HG03045 (cell line): ENCODE measurements around the gene FITM2.
"Not testable (repeated sequence)": the region's sequence is repeated elsewhere in the genome, so short reads cannot be mapped to it uniquely, and the experiment has no call there.

Experiments
- ATAC-seq: cut with Tn5 transposase; IDR thresholded peaks from one replicate; pipeline ENCODE4 v1.9.1; 2021; ENCODE audit warnings: mild to moderate bottlenecking, moderate library complexity; ENCODE audit not compliant: unreplicated experiment

The FITM2 gene

DNA sequence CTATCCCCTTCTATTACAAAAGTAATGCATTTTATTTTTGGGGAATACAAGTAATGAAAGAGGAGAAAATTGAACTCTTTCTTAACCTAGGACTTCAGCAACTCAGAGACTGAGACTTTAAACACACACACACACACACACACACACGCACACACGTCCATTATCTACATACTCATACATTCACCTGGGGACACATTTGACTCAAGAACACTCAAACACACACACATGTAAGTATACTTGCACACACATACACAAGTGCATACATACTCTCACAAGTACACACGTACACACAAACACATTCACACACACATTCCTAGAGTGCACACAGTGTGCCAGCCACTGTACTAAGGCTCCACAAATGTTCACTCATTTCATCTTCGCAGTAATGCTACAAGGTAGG, 23.7 kb upstream of the FITM2 start:
- ATAC-seq, result no peak

- no peak for ATAC-seq
Measured at GRCh38 chr20:44334306-44334705, 23.3 kb upstream of the FITM2 start.

GRCh38 chr20:44331201-44331600, 20.2 kb upstream of the FITM2 start:
- no peak for ATAC-seq

- no peak for ATAC-seq
Measured at GRCh38 chr20:44328428-44328827, 17.4 kb upstream of the FITM2 start.

DNA sequence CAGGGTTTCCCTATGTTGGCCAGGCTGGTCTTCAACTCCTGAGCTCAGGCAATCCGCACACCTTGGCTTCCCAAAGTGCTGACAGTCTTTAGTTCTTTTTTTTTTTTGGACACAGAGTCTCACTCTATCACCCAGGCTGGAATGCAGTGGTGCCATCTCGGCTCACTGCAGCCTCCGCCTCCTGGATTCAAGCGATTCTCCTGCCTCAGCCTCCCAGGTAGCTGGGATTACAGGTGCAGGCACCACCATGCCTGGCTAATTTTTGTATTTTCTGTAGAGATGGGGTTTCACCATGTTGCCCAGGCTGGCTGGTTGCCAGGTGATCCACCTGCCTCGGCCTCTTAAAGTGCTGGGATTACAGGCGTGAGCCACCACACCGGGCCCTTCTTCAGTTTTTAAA, 16.7 kb upstream of the FITM2 start:
- not testable (repeated sequence) for ATAC-seq

DNA sequence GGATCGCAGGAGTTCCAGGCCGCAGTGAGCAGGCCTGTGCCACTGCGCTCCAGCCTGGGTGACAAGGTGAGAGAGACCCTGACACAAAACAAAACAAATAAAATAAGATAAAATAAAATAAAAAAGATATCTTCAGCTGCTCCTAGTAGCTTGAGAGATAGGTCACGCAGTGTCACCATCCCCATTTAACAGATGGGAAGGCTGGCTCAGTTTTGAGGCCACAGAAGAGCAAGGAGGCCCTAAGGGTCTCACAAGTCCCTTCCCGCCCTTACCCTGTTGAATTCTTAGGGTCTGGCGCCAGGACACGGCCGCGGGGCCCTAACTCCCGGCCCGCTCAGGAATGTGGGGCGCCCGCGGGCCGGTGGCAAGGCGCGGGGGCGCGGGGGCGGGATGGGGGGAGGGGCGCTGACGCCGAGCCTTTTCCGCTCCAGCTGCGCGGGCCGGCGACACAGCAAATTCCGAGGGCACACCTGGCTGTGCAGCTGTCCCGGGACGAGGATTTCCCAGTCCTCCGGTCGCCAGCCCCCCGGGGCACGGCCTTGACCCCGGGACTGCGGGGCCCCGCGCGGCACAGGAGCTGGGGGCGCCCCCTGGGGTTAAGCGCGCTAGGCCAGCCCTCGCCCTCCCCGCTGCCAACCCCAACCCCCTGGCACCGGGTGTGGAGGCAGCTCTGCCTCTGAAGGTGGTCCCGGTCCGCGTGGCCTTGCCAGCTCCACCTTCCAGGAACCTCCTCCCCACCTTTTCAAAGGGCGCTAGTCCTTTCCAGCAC, 15.6 kb upstream of the FITM2 start:
- ATAC-seq, result no peak

- no peak for ATAC-seq
Measured at GRCh38 chr20:44324343-44324742, 13.3 kb upstream of the FITM2 start.

- ATAC-seq, result no peak
Measured at GRCh38 chr20:44319839-44320422, 8.9 kb upstream of the FITM2 start.

DNA sequence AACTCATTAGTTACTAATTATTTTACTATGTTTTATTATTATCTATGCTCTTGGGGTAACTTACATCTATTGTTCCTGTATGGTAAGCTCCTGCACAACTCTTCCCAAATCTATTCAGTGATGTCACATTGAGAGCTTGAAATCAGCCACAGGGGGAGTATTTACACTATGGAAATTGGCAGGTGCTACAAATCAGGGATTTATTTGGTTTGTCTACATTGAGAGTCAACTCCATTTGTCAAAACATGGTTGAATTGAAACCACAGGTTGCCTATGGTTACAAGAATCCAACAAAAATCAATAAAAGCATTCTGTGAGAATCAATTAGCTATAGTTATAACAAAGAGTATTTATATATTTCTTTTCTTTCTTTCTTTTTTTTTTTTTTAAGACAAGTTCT, 3.9 kb upstream of the FITM2 start:
- no peak for ATAC-seq

DNA sequence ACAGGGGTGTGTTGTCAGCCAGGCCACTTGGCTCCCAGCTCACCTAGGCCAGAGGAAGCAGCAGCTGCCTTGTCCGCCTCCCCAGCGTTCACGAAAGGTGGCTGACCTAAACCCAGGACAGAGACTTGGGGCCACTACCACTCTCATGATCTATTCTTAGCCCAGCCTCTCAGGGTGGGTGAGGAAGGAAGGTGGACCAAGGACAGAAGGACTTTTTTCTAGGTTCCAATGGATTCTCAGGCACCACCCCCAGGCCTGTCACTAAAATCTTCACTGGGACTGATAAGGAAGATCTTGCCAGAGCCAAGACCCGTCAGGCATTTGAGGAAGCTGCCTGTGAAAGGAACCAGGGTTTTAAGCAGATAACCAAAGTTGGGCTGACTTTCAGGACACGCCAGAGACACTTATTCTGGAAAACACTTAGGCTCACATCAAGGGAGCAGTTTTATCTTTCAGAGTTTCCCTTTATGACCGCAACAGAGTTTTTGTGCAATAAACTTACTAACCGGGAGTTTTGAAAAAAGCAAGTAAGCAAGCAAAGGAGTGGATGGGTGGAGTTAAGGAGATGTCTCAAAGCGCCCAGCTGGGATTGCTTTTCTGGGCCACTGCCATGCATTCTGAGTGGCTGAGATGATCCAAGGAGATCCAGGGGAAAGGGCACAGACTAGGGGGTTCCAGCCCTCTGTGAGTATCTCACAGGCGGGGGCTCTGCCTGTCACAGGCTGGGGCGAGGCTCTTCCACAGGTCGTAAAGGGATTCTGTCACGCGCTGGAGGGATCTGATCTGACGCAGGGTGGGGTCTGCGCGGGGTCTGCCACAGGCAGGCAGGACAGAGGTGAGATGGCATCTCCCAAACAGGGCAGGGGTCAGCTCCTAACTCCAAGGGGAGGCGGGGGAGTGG, 989 bp downstream of the FITM2 start:
- ATAC-seq, result peak; percentile 4

DNA sequence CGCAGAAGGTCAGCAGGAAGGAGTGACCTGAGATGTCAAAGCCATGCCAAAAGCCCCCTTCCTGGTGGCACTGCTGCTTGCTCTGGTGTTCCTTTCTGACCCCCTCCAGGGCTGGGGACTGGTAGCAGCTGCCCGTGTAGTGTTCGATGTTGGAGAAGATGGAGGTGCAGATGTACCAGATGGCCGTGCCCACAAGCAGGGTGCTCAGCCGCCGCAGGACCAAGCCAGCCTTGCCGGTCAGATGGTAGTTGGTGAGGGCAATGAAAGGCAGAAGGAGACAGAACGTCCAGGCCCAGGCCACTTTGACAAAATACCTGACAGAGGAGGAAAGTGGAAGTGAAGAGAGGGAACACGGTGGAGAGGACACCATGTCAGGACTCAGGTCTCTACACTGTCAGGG, 4.1 kb downstream of the FITM2 start:
- no peak for ATAC-seq

DNA sequence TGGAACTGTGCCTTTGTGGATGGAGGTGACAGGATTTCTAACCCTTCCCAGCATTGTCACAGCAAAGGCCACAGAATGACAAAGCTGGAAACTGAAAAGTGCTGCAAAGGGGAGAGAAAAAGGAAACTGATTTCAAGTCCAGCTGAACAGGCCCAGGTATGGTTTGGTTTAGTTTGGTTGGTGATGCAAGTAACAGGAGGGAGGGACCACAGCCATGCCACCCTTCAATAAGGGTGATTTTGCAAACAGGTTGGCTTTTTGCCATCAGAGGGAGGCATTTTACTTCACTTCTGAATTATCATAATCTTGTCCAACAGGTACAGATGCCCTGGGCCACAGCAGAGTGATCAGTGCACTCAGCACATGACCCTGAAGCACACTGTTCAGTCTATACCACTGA, 6.6 kb downstream of the FITM2 start:
- no peak for ATAC-seq

DNA sequence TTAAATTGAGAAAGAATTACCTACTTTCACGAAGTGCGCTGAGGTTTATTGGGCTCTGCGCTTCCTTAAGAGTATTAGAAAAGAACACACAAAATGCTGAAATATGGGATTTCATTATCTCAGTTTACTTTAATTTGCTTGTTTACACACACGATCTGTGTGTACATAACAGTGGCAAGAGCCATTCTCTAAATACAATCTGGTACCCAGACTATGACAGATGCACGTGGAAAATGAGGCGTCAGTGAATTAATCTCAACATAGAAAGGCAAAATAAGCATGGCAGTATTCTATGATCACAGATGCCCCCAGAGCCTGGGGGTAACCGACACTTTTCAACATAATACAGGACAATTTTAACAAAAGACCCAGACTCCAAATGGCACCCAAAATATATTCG, 8.3 kb downstream of the FITM2 start:
- ATAC-seq, result no peak

- no peak for ATAC-seq
Measured at GRCh38 chr20:44302026-44302669, 8.9 kb downstream of the FITM2 start.

GRCh38 chr20:44301285-44301684, 9.7 kb downstream of the FITM2 start:
- no peak for ATAC-seq

GRCh38 chr20:44299011-44299535, 11.9 kb downstream of the FITM2 start:
- not testable (repeated sequence) for ATAC-seq

DNA sequence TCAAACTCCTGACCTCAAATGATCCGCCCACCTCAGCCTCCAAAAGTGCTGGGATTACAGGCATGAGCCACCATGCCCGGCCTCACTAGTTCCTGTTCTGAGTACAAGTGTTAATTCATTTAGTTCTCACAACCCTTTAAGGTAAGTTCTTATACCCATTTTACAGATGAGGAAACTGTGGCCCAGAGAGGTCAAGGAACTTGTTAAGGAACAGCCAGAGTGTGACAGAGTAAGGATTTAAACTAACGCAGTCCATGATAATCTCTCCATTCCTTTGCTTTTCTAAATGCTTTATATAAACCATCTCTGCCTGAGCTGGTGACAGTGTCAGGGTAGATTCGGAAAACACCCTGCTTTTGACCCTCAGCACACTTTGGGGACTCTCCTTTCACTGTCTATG, 13.3 kb downstream of the FITM2 start:
- ATAC-seq, result no peak

- ATAC-seq, result no peak
Measured at GRCh38 chr20:44296011-44296410, 15.0 kb downstream of the FITM2 start.

DNA sequence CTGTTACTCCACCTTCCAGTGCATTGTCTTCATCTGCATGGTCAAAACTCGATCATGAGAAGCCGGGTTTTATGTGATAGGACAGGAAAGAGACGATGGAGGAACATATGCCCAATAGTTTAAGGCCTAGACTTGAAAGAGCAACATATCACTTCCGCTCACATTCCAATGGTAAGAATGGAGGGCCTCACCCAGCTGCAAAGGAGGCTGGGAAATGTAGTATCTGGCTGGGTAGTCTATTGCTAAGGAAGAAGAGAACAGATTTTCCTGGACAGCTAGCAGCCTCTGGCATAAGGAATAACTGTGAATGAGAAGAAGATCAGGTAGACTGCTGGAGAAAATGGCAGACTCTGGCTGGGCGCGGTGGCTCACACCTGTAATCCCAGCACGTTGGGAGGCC, 19.2 kb downstream of the FITM2 start:
- no peak for ATAC-seq

- no peak for ATAC-seq
Measured at GRCh38 chr20:44288252-44288651, 22.8 kb downstream of the FITM2 start.
